T-helper 17 cell (primary cell): ENCODE measurements around the gene CNTD1. TPM values are rescaled to one million over a fixed set of nuclear protein-coding genes. Genes with fewer than 3 reads are reported as not detected.

Experiments
- ATAC-seq: fragments of 150-1000 bp; cut with Tn5 transposase; 2 replicates; pipeline ENCODE4 v1.10.0; 2021; ENCODE audit warnings: mild to moderate bottlenecking, moderate library complexity
- DNase-seq, 3 donors: peaks; one replicate each; pipeline versions ENCODE4 v3.0.0 to v3.0.0-alpha.2; 2020 to 2021
- H3K9me3 ChIP-seq: one replicate; pipeline ENCODE4 v1.7.0; 2013; ENCODE audit warnings: low read length, mild to moderate bottlenecking; ENCODE audit not compliant: control insufficient read depth, poor library complexity, severe bottlenecking
- H3K27ac Mint-ChIP-seq: one replicate; pipeline ENCODE4 v1.8.0; 2022; ENCODE audit warnings: mild to moderate bottlenecking, moderate library complexity, mixed read lengths
- H3K27me3 Mint-ChIP-seq: one replicate; pipeline ENCODE4 v1.8.0; 2022; ENCODE audit warnings: mixed read lengths
- H3K36me3 Mint-ChIP-seq: one replicate; pipeline ENCODE4 v1.8.0; 2022; ENCODE audit warnings: low read depth, mixed read lengths
- H3K4me1 Mint-ChIP-seq: one replicate; pipeline ENCODE4 v1.8.0; 2022; ENCODE audit warnings: mild to moderate bottlenecking, mixed read lengths
- H3K4me3 Mint-ChIP-seq: one replicate; pipeline ENCODE4 v1.8.0; 2022; ENCODE audit warnings: mild to moderate bottlenecking, moderate library complexity, mixed read lengths
- total RNA-seq, 4 donors: library from RNA in 2 of 4; stranded (reverse) in 2 of 4; gene quantifications; one replicate each; pipeline ENCODE4 v1.2.3 and lab custom pipeline; 2022 to 2026

CNTD1 gene
- total RNA-seq, 2 donors from 2014 or later: not detected

DNA sequence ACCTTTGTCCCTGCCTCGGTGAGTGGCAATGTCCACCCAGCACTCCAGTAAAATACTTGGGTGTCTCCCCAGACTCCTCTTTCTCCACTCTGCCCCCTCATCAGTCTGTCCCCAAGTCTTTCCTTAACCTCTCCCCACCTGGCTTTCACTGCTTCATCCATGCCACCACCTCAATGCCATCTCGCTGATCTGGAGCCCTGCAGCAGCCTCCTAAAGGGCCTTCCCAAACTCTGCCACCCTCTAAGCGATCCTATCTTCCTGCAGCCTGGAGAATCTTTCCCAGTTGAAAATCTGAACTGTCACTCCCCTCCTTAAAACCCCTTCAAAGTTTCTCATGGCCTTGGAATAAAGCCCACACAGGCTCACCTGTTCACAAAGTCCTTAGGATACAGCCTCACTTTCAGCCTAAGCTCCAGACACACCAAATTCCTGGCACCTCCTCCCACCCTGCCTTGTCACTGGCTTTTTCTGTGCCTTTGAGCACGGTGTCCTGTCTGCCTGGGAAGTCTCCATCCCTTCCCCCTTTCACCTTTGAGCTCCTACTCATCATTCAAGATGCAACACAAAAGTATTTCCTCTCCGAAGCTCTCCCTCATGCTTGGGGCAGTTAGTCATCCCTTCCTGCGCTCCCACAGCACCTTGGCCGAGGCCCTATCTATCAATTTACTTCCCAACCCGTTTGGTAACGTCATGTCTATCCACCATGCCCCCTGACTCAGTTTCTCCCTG, 15.4 kb upstream of the CNTD1 start:
- no peak for DNase-seq
- no peak overlapping the region for H3K27ac Mint-ChIP-seq
- H3K4me3 Mint-ChIP-seq: no peak overlapping the region
- H3K9me3 ChIP-seq: no peaks in the 10 kb centered on the region
- H3K27me3 Mint-ChIP-seq: peaks cover 76% of the 10 kb centered on the region
- H3K36me3 Mint-ChIP-seq: peaks cover 18% of the 10 kb centered on the region
- no peak for ATAC-seq
- H3K4me1 Mint-ChIP-seq: peaks cover 26% of the 10 kb centered on the region

DNA sequence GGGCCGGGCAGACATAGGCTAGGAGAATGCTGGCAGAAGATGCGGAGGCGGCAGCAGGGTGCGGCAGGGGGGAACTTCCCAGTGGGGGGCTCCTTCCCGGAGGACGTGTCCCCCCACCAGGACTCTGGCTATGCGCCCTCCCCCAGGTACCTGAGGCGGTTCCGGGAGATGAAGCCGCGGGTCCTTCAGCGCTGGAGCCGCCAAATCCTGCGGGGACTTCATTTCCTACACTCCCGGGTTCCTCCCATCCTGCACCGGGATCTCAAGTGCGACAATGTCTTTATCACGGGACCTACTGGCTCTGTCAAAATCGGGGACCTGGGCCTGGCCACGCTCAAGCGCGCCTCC, 14.9 kb upstream of the CNTD1 start:
- DNase-seq (no peak), ATAC-seq (no peak)
- H3K27ac Mint-ChIP-seq: no peak overlapping the region
- H3K4me1 Mint-ChIP-seq: peaks cover 26% of the 10 kb centered on the region
- peaks cover 18% of the 10 kb centered on the region for H3K36me3 Mint-ChIP-seq
- no peaks in the 10 kb centered on the region for H3K9me3 ChIP-seq
- H3K4me3 Mint-ChIP-seq: peak overlapping the region; percentile 12
- peaks cover 82% of the 10 kb centered on the region for H3K27me3 Mint-ChIP-seq

DNA sequence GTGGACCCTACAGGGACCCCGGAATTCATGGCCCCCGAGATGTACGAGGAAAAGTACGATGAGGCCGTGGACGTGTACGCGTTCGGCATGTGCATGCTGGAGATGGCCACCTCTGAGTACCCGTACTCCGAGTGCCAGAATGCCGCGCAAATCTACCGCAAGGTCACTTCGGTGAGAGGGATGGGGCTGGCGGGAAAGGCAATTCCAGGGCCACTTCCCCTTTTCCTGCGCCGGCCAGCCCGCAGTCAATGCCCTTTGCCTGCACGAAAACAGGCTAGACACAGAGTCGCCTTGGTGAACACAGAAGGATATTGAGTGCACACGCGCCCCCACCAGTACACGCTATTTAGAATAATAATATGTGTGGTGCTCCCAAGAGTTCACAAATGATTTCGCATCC, 14.3 kb upstream of the CNTD1 start:
- Mint-ChIP-seq H3K36me3 (peaks cover 16% of the 10 kb centered on the region), H3K4me3 (peak overlapping the region; percentile 50), H3K27ac (no peak overlapping the region), H3K27me3 (peaks cover 83% of the 10 kb centered on the region), H3K4me1 (peaks cover 23% of the 10 kb centered on the region)
- ATAC-seq (no peak), DNase-seq (no peak)
- H3K9me3 ChIP-seq: no peaks in the 10 kb centered on the region

GRCh38 chr17:42784811-42785592, 13.7 kb upstream of the CNTD1 start:
- Mint-ChIP-seq H3K4me1 (peaks cover 17% of the 10 kb centered on the region), H3K36me3 (peaks cover 12% of the 10 kb centered on the region), H3K4me3 (peak overlapping the region; percentile 50), H3K27me3 (peaks cover 77% of the 10 kb centered on the region), H3K27ac (no peak overlapping the region)
- DNase-seq: no peak
- ATAC-seq: peak; percentile 51
- H3K9me3 ChIP-seq: no peaks in the 10 kb centered on the region

DNA sequence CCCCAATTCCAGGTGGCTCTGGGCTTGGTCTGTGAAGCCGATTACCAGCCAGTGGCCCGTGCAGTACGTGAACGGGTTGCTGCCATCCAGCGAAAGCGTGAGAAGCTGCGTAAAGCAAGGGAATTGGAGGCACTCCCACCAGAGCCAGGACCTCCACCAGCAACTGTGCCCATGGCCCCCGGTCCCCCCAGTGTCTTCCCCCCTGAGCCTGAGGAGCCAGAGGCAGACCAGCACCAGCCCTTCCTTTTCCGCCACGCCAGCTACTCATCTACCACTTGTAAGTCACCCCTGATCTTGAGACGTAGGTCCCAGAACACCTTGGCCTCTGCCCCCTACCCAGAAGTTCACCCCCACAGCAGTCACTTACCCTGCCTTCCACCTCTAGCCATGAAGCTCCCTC, 11.4 kb upstream of the CNTD1 start:
- Mint-ChIP-seq H3K4me1 (peaks cover 17% of the 10 kb centered on the region), H3K36me3 (peaks cover 12% of the 10 kb centered on the region), H3K27me3 (peaks cover 68% of the 10 kb centered on the region), H3K4me3 (no peak overlapping the region), H3K27ac (no peak overlapping the region)
- H3K9me3 ChIP-seq: no peaks in the 10 kb centered on the region
- DNase-seq (no peak), ATAC-seq (no peak)

GRCh38 chr17:42791948-42792347, 6.7 kb upstream of the CNTD1 start:
- ATAC-seq: no peak
- no peaks in the 10 kb centered on the region for H3K9me3 ChIP-seq
- H3K4me1 Mint-ChIP-seq: peaks cover 14% of the 10 kb centered on the region
- no peak for DNase-seq
- peaks cover 8% of the 10 kb centered on the region for H3K36me3 Mint-ChIP-seq
- peaks cover 23% of the 10 kb centered on the region for H3K27me3 Mint-ChIP-seq
- H3K4me3 Mint-ChIP-seq: no peak overlapping the region
- H3K27ac Mint-ChIP-seq: no peak overlapping the region

DNA sequence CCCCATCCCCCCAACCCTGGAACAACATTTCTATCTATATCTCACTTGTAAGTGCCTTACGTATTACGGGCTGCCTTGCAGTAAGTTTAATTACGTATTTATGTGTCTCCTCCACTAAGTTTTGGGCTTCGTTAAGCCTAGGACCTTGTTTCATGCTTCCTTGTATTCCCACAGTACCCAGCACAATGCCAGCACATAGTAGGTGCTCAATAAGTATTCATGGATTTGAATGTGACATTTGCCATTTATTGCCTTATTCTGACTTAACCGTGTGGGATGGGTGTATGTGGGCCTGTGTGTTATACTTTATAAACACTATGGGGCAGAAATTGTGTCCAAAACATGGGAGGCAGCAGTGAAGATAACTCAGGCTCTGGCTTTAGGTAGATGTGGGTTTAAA, 6.1 kb upstream of the CNTD1 start:
- DNase-seq (no peak), ATAC-seq (no peak)

DNA sequence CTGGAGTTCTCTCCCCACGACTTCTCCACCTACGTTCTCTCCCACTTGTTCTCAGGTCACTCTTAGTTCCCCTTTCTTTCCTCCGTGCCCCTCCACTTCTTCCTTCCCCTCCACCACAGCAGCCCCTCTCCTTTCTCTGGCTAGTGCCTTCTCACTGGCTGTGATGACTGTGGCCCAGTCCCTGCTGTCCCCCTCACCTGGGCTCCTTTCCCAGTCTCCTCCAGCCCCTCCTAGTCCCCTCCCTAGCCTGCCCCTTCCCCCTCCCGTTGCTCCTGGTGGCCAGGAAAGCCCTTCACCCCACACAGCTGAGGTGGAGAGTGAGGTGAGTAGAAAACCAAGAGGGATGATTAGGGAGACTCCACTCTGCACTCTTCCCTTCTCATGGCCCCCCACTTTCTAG, 3.6 kb upstream of the CNTD1 start:
- peaks cover 24% of the 10 kb centered on the region for H3K4me1 Mint-ChIP-seq
- ATAC-seq (no peak), DNase-seq (no peak)
- peak overlapping the region; percentile 41 for H3K27ac Mint-ChIP-seq
- no peaks in the 10 kb centered on the region for H3K27me3 Mint-ChIP-seq
- H3K36me3 Mint-ChIP-seq: peaks cover 5% of the 10 kb centered on the region
- H3K4me3 Mint-ChIP-seq: no peak overlapping the region
- H3K9me3 ChIP-seq: no peaks in the 10 kb centered on the region

More for the DNA sequence above, 6.1 kb upstream of the CNTD1 start:
- Mint-ChIP-seq H3K4me3 (no peak overlapping the region), H3K27me3 (peaks cover 17% of the 10 kb centered on the region), H3K36me3 (peaks cover 8% of the 10 kb centered on the region), H3K4me1 (peaks cover 15% of the 10 kb centered on the region), H3K27ac (no peak overlapping the region)
- H3K9me3 ChIP-seq: no peaks in the 10 kb centered on the region

DNA sequence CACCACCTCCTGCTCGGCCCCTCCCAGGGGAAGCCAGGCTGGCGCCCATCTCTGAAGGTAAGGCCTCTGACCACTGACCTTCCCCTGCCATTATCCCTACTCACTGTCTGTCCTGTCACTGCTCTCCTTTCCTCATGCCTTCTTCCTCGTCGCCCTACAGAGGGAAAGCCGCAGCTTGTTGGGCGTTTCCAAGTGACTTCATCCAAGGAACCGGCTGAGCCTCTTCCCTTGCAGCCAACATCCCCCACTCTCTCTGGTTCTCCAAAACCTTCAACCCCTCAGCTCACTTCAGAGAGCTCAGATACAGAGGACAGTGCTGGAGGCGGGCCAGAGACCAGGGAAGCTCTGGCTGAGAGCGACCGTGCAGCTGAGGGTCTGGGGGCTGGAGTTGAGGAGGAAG, 3.2 kb upstream of the CNTD1 start:
- Mint-ChIP-seq H3K27me3 (no peaks in the 10 kb centered on the region), H3K4me1 (peaks cover 28% of the 10 kb centered on the region), H3K36me3 (peaks cover 5% of the 10 kb centered on the region), H3K27ac (peak overlapping the region; percentile 41), H3K4me3 (no peak overlapping the region)
- no peaks in the 10 kb centered on the region for H3K9me3 ChIP-seq
- no peak for DNase-seq
- ATAC-seq: no peak

DNA sequence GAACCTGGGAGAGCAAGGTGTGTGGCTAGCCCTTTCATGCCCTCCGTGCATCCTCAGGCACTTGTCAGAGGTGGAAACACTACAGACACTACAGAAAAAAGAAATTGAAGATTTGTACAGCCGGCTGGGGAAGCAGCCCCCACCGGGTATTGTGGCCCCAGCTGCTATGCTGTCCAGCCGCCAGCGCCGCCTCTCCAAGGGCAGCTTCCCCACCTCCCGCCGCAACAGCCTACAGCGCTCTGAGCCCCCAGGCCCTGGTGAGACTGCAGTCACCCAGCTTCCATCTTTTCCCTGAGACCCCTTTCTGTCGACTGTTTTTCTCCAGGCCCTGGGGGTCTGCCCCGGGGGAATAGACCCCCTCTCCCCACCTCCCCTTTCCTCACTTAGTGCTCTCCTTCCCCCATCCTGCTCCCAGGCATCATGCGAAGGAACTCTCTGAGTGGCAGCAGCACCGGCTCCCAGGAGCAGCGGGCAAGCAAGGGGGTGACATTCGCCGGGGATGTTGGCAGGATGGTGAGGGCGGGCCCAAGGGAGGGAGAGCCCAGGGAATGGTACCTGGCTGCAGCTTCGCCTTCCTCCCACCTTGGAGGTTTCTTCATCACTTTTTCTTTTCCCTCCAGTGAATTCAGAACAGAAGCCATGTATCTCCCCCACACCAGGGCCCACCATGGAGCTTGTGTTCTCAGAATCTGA, 2.4 kb upstream of the CNTD1 start:
- Mint-ChIP-seq H3K27ac (no peak overlapping the region), H3K4me1 (peaks cover 28% of the 10 kb centered on the region), H3K4me3 (no peak overlapping the region), H3K27me3 (no peaks in the 10 kb centered on the region), H3K36me3 (peaks cover 5% of the 10 kb centered on the region)
- ATAC-seq: no peak
- no peak for DNase-seq
- H3K9me3 ChIP-seq: no peaks in the 10 kb centered on the region

DNA sequence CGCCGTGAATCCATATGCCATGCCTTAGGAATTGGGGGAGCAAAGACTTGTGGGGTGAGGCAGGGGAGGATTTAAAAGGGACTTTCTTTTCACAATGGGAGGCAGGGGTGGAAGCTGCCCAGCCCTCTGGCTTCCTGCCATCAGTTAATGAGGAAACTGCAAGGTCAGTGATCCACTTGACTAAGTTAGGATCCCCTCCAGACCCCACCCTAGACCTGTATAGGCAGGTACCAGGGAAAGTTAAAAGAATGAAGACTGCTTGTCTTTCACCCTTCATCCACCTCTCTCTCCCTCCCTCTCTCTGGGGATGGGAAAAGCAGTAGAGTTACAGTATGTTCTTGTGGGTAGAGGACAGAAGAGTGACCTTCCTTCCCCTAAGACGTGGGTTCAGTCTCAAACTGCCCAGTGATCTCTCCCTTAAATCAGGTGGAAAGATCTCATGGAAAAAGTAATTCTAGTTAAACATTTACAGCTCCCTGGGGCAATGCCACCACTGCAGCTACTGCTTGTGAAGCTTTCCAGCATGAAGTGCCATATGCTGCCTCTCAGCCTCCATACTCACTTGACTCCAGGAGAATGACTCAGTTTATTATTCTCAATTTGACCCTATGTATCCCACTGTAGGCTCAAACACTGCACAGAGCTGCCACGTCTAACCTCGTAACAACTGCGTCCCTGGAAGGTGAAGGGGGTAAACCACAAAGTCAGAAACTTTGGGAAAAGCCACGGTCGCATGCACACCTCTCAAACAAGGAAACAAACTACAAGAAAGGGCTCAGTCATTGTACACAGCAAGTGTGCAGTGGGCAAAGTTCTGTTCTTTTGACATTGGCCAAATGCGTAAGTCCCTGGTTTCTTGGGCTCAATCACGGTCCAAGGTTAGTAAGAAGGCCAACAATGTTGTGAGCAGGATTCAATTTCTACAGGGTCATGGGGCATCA, 1.3 kb upstream of the CNTD1 start:
- Mint-ChIP-seq H3K27me3 (no peaks in the 10 kb centered on the region), H3K4me3 (peak overlapping the region; percentile 90), H3K27ac (peak overlapping the region; percentile 87), H3K4me1 (peaks cover 31% of the 10 kb centered on the region), H3K36me3 (peaks cover 5% of the 10 kb centered on the region)
- H3K9me3 ChIP-seq: no peaks in the 10 kb centered on the region
- ATAC-seq (no peak), DNase-seq (no peak)

- Mint-ChIP-seq H3K36me3 (peaks cover 5% of the 10 kb centered on the region), H3K27me3 (no peaks in the 10 kb centered on the region), H3K4me3 (peak overlapping the region; percentile 90), H3K4me1 (peaks cover 31% of the 10 kb centered on the region), H3K27ac (peak overlapping the region; percentile 87)
- DNase-seq (no peak), ATAC-seq (no peak)
- H3K9me3 ChIP-seq: no peaks in the 10 kb centered on the region
Observed at GRCh38 chr17:42798011-42798382, 664 bp upstream of the CNTD1 start.
